ENCODE results near the gene CRK. TPM values are rescaled to one million over a fixed set of nuclear protein-coding genes. Genes with fewer than 3 reads are reported as not detected.
"Not testable (repeated sequence)": the region's sequence is repeated elsewhere in the genome, so short reads cannot be mapped to it uniquely, and the experiment has no call there.

CRK gene
- total RNA-seq, 4 donors from 2014 or later: 33.8 to 59.3 (median 51.2) TPM

- Histone ChIP-seq H3K4me1 (peaks cover 16 to 44% (median 19%) of the 10 kb centered on the region in 3 donors), H3K4me3 (no peak overlapping the region), H3K27ac (no peak overlapping the region), H3K9me3 (no peaks in the 10 kb centered on the region), H3K36me3 (peaks cover 0 to 27% (median 0%) of the 10 kb centered on the region in 3 donors), H3K27me3 (no peaks in the 10 kb centered on the region)
- WGBS, 2 donors: 86 to 87% methylated on average over 14 to 17 of the region's 18 CpGs
- intact Hi-C loops (cut with DNase I): no loop called here
- TF ChIP-seq CTCF (IDR thresholded peaks at IDR 0.05): no peak
- TF ChIP-seq POLR2A (IDR thresholded peaks at IDR 0.05): no peak
- DNase-seq: no peak
Measured at GRCh38 chr17:1461198-1461944, 5.3 kb upstream of the CRK start.

GRCh38 chr17:1460233-1460632 lies 4.2 kb upstream of the CRK start:
- intact Hi-C loops (cut with DNase I): no loop called here
- TF ChIP-seq CTCF (IDR thresholded peaks at IDR 0.05) (no peak), POLR2A (IDR thresholded peaks at IDR 0.05) (no peak)
- 12 to 22% methylated on average over 6 of the region's 6 CpGs for WGBS, 2 donors
- Histone ChIP-seq H3K36me3 (peaks cover 0 to 15% (median 0%) of the 10 kb centered on the region in 3 donors), H3K27ac (peak overlapping the region; percentile 6 to 65 (median 45)), H3K27me3 (no peaks in the 10 kb centered on the region), H3K4me3 (no peak overlapping the region), H3K9me3 (no peaks in the 10 kb centered on the region), H3K4me1 (peaks cover 16 to 46% (median 19%) of the 10 kb centered on the region in 3 donors)
- no peak for DNase-seq

GRCh38 chr17:1455291-1455796 lies 688 bp downstream of the CRK start:
- H3K36me3 ChIP-seq: peaks cover 0 to 32% (median 0%) of the 10 kb centered on the region in 3 donors
- TF ChIP-seq POLR2A (IDR thresholded peaks at IDR 0.05): peak in 1 of 4 donors; percentile 10
- peak; percentile 33 to 70 (median 58) for TF ChIP-seq CTCF (IDR thresholded peaks at IDR 0.05)
- peak overlapping the region; percentile 79 to 100 (median 92) for H3K4me3 ChIP-seq
- peaks cover 26 to 63% (median 35%) of the 10 kb centered on the region in 3 donors for H3K4me1 ChIP-seq
- intact Hi-C loops (cut with DNase I): no loop called here
- no peak for DNase-seq
- H3K9me3 ChIP-seq: no peaks in the 10 kb centered on the region
- 0 to 2% methylated on average over 4 to 11 of the region's 31 CpGs for WGBS, 2 donors
- peak overlapping the region; percentile 89 to 99 (median 98) for H3K27ac ChIP-seq
- H3K27me3 ChIP-seq: no peaks in the 10 kb centered on the region

GRCh38 chr17:1454541-1454940 lies 1.5 kb downstream of the CRK start:
- intact Hi-C loops (cut with DNase I): no loop called here
- WGBS, 2 donors: 26 to 51% methylated on average over 6 to 9 of the region's 9 CpGs
- no peaks in the 10 kb centered on the region for H3K27me3 ChIP-seq

GRCh38 chr17:1453694-1454093 lies 2.3 kb downstream of the CRK start:
- H3K9me3 ChIP-seq; H3K27me3 ChIP-seq; DNase-seq; H3K4me3 ChIP-seq; intact Hi-C loops (cut with DNase I): not testable (repeated sequence)
- WGBS, 2 donors: 81 to 84% methylated on average over 11 of the region's 11 CpGs
- H3K4me1 ChIP-seq: peaks cover 19 to 71% (median 27%) of the 10 kb centered on the region in 3 donors
- peaks cover 0 to 49% (median 0%) of the 10 kb centered on the region in 3 donors for H3K36me3 ChIP-seq
- peak overlapping the region in 1 of 4 donors; percentile 99 for H3K27ac ChIP-seq

More at GRCh38 chr17:1454541-1454940, 1.5 kb downstream of the CRK start:
- TF ChIP-seq POLR2A (IDR thresholded peaks at IDR 0.05): no peak
- TF ChIP-seq CTCF (IDR thresholded peaks at IDR 0.05): no peak
- Histone ChIP-seq H3K27ac (peak overlapping the region; percentile 89 to 99 (median 98)), H3K4me3 (peak overlapping the region; percentile 79 to 100 (median 92)), H3K36me3 (peaks cover 0 to 40% (median 0%) of the 10 kb centered on the region in 3 donors), H3K9me3 (no peaks in the 10 kb centered on the region), H3K4me1 (peaks cover 19 to 63% (median 27%) of the 10 kb centered on the region in 3 donors)
- no peak for DNase-seq
